GM18870 (cell line): ENCODE results near the gene DEPDC1.
"Not testable (repeated sequence)": the region's sequence is repeated elsewhere in the genome, so short reads cannot be mapped to it uniquely, and the experiment has no call there.

Source experiments
- ATAC-seq: cut with Tn5 transposase; IDR thresholded peaks from one replicate; pipeline ENCODE4 v1.9.1; 2021; ENCODE audit warnings: moderate library complexity; ENCODE audit not compliant: unreplicated experiment

Gene DEPDC1

GRCh38 chr1:68496680-68497357 is at the start of gene DEPDC1:
Gene DEPDC1, minus strand, starts transcription at chr1:68497082. Its CDS starts 83 bp downstream, at chr1:68496999.
- peak; percentile 86 for ATAC-seq

GRCh38 chr1:68544651-68545050 is 47.8 kb upstream of the DEPDC1 start:
- ATAC-seq = no peak

- no peak for ATAC-seq
These were observed 45.7 kb upstream of the DEPDC1 start for GRCh38 chr1:68542586-68542985.

- no peak for ATAC-seq
These were observed 42.1 kb upstream of the DEPDC1 start for GRCh38 chr1:68538941-68539340.

GRCh38 chr1:68528243-68528642 is 31.4 kb upstream of the DEPDC1 start:
- no peak for ATAC-seq

- ATAC-seq = no peak
These were observed 28.9 kb upstream of the DEPDC1 start for GRCh38 chr1:68525781-68526180.

- ATAC-seq = no peak
These were observed 24.4 kb upstream of the DEPDC1 start for GRCh38 chr1:68521286-68521685.

- no peak for ATAC-seq
These were observed 19.2 kb upstream of the DEPDC1 start for GRCh38 chr1:68516066-68516465.

GRCh38 chr1:68511254-68511653 is 14.4 kb upstream of the DEPDC1 start:
- ATAC-seq = no peak

GRCh38 chr1:68506386-68506785 is 9.5 kb upstream of the DEPDC1 start:
- ATAC-seq = no peak

GRCh38 chr1:68503085-68503484 is 6.2 kb upstream of the DEPDC1 start:
- no peak for ATAC-seq

GRCh38 chr1:68497358-68497698 is 446 bp upstream of the DEPDC1 start:
- peak; percentile 19 for ATAC-seq

- peak; percentile 29 for ATAC-seq
These were observed 758 bp downstream of the DEPDC1 start for GRCh38 chr1:68495968-68496679.

GRCh38 chr1:68495532-68495931 is 1.4 kb downstream of the DEPDC1 start:
- ATAC-seq = no peak

- no peak for ATAC-seq
These were observed 3.7 kb downstream of the DEPDC1 start for GRCh38 chr1:68493193-68493592.

- not testable (repeated sequence) for ATAC-seq
These were observed 4.6 kb downstream of the DEPDC1 start for GRCh38 chr1:68492255-68492654.

GRCh38 chr1:68490046-68490651 is 6.7 kb downstream of the DEPDC1 start:
- ATAC-seq = no peak

- no peak for ATAC-seq
These were observed 11.4 kb downstream of the DEPDC1 start for GRCh38 chr1:68485431-68486022.

GRCh38 chr1:68484618-68485017 is 12.3 kb downstream of the DEPDC1 start:
- no peak for ATAC-seq

- ATAC-seq = no peak
These were observed 15.8 kb downstream of the DEPDC1 start for GRCh38 chr1:68481041-68481440.

- ATAC-seq = no peak
These were observed 17.4 kb downstream of the DEPDC1 start for GRCh38 chr1:68479501-68479900.

- no peak for ATAC-seq
These were observed 18.2 kb downstream of the DEPDC1 start for GRCh38 chr1:68478662-68479061.
